BJ (cell line): ENCODE results near the gene APCDD1L. TPM values are rescaled to one million over a fixed set of nuclear protein-coding genes. Genes with fewer than 3 reads are reported as not detected.

Source experiments
- CTCF ChIA-PET: fragments of 350-600 bp; formaldehyde crosslinking; extraction: SDS; loops from one replicate; lab custom pipeline; 2021; ENCODE audit warnings: antibody characterized with exemption, inconsistent platforms; lab: Yijun Ruan, JAX
- POLR2A ChIA-PET: fragments of 300-600 bp; sonication (Branson Sonifier 250); formaldehyde crosslinking; extraction: SDS; loops from one replicate; lab custom pipeline; 2021; ENCODE audit warnings: antibody characterized with exemption; lab: Charles Lee
- DNase-seq: peaks from one replicate; pipeline ENCODE4 v3.0.0-alpha.2; 2011; ENCODE audit warnings: low read depth
- H3K27me3 ChIP-seq: 2 replicates; pipeline ENCODE4 v1.6.0; 2011; ENCODE audit warnings: low read length; ENCODE audit not compliant: control insufficient read depth, insufficient read depth
- H3K36me3 ChIP-seq: 2 replicates; pipeline ENCODE4 v1.5.1; 2011; ENCODE audit warnings: low read length; ENCODE audit not compliant: control insufficient read depth, insufficient read depth
- H3K4me3 ChIP-seq: 2 replicates; pipeline ENCODE4 v1.5.1; 2011; ENCODE audit warnings: low read depth, mild to moderate bottlenecking, control low read depth, low read length
- polyA plus RNA-seq: library from polyadenylated mRNA; depleted of rRNA; stranded (reverse); fragments of >200 nt; gene quantifications from 2 replicates; pipeline ENCODE4 v1.2.3, GENCODE V29; 2011
- TF ChIP-seq, protein P1 (sequence below): IDR thresholded peaks from 2 replicates; pipeline ENCODE4 v1.5.1; 2011; ENCODE audit warnings: low read depth, mild to moderate bottlenecking, control low read depth, inconsistent platforms, low read length, moderate library complexity; ENCODE audit not compliant: insufficient read depth

APCDD1L gene
- polyA plus RNA-seq, 1 experiment = 2.5 TPM

- ChIA-PET POLR2A (no interaction called here), CTCF (no interaction called here)
- TF ChIP-seq, protein P1, sequence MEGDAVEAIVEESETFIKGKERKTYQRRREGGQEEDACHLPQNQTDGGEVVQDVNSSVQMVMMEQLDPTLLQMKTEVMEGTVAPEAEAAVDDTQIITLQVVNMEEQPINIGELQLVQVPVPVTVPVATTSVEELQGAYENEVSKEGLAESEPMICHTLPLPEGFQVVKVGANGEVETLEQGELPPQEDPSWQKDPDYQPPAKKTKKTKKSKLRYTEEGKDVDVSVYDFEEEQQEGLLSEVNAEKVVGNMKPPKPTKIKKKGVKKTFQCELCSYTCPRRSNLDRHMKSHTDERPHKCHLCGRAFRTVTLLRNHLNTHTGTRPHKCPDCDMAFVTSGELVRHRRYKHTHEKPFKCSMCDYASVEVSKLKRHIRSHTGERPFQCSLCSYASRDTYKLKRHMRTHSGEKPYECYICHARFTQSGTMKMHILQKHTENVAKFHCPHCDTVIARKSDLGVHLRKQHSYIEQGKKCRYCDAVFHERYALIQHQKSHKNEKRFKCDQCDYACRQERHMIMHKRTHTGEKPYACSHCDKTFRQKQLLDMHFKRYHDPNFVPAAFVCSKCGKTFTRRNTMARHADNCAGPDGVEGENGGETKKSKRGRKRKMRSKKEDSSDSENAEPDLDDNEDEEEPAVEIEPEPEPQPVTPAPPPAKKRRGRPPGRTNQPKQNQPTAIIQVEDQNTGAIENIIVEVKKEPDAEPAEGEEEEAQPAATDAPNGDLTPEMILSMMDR = no peak
- DNase-seq = no peak
- Histone ChIP-seq H3K4me3 (no peak overlapping the region), H3K36me3 (no peaks in the 10 kb centered on the region), H3K27me3 (no peaks in the 10 kb centered on the region; the same call in 1 of the 2 replicates)
Measured at GRCh38 chr20:58492074-58492718, 23.0 kb downstream of the APCDD1L start.

DNA sequence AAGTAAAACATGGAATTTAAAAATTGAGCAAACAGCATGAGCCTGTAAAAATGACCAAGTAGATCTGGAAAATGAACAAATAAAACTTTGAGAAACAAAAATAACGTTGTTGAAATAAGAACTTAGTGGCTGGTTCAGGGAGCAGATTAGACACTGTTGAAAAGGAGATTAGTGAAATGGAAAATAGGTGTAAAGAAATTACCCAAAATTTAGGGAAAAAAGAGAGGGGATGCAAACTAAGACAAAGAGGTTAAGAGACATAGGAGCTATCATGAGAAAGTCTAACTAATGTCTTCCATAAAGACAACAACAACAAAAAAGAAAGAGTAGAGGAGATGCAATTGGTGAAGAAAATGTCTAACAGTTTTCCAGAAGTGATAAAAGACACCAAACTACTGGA, 29.0 kb downstream of the APCDD1L start:
- no peaks in the 10 kb centered on the region for H3K36me3 ChIP-seq
- TF ChIP-seq, protein P1 = no peak
- ChIA-PET CTCF (interaction anchor here (0.6 kb wide), 1 partner anchor 22 kb away, joined by 3 read pairs; no protein-coding TSS in a partner anchor), POLR2A (no interaction called here)
- DNase-seq = no peak
- H3K4me3 ChIP-seq = no peak overlapping the region
- H3K27me3 ChIP-seq = no peaks in the 10 kb centered on the region; the same call in 1 of the 2 replicates

DNA sequence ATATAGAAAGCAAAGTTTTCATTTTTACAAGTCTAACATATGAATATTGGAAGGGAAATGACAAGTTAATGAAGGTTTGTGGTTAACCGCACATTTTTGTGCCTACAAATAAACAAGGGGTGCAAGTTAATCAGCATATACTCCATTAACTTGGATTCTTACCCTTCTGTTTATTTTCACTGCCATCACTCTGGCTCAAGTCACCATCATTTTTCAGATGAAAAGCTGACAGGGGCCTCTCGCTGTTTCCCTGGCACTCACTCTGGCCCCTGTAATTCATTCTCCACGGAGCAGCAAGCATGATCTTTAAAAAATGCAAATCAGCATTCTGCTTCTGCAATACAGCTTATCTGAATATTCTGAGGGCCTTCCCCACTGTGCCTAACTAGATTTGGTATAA, 29.8 kb downstream of the APCDD1L start:
- ChIA-PET CTCF (interaction anchor here (0.6 to 0.7 kb wide), 2 partner anchors 12 to 23 kb away, joined by 3 read pairs; no protein-coding TSS in a partner anchor), POLR2A (no interaction called here)
- TF ChIP-seq, protein P1 = no peak
- H3K27me3 ChIP-seq = no peaks in the 10 kb centered on the region; the same call in 1 of the 2 replicates
- no peak for DNase-seq
- H3K4me3 ChIP-seq = no peak overlapping the region
- H3K36me3 ChIP-seq = no peaks in the 10 kb centered on the region

- POLR2A ChIA-PET = interaction anchor here (0.5 kb wide), 1 partner anchor 1696 kb away, joined by 3 read pairs; no protein-coding TSS in a partner anchor
- CTCF ChIA-PET = interaction anchor here (1.3 to 5.0 kb wide), 3 partner anchors 32 to 387 kb away, joined by 3 to 42 read pairs (median 5); partner anchors contain the start of genes APCDD1L and STX16
- TF ChIP-seq, protein P1 = no peak
- Histone ChIP-seq H3K4me3 (no peak overlapping the region), H3K27me3 (no peaks in the 10 kb centered on the region), H3K36me3 (no peaks in the 10 kb centered on the region)
- no peak for DNase-seq
Measured at GRCh38 chr20:58483470-58483869, 31.7 kb downstream of the APCDD1L start.

GRCh38 chr20:58483051-58483450, 32.1 kb downstream of the APCDD1L start:
- DNase-seq = no peak
- TF ChIP-seq, protein P1 = no peak
- POLR2A ChIA-PET = no interaction called here
- no peaks in the 10 kb centered on the region for H3K27me3 ChIP-seq
- H3K4me3 ChIP-seq = no peak overlapping the region
- CTCF ChIA-PET = interaction anchor here (1.3 to 5.0 kb wide), 3 partner anchors 32 to 387 kb away, joined by 3 to 42 read pairs (median 5); partner anchors contain the start of genes APCDD1L and STX16
- no peaks in the 10 kb centered on the region for H3K36me3 ChIP-seq
